ENCODE results near the gene DPYSL4. TPM values are rescaled to one million over a fixed set of nuclear protein-coding genes. Genes with fewer than 3 reads are reported as not detected.

Gene DPYSL4
- polyA plus RNA-seq, 3 donors: 0.08 TPM; not detected in 2

- intact Hi-C loops (cut with micrococcal nuclease): no loop called here
- 94% methylated on average over 19 of the region's 23 CpGs for WGBS (ENCODE audit: insufficient coverage)
- H3K36me3 Mint-ChIP-seq: peaks cover 26 to 28% of the 10 kb centered on the region in 2 donors
Measured at GRCh38 chr10:132209978-132210530, 23.3 kb downstream of the DPYSL4 start.

DNA sequence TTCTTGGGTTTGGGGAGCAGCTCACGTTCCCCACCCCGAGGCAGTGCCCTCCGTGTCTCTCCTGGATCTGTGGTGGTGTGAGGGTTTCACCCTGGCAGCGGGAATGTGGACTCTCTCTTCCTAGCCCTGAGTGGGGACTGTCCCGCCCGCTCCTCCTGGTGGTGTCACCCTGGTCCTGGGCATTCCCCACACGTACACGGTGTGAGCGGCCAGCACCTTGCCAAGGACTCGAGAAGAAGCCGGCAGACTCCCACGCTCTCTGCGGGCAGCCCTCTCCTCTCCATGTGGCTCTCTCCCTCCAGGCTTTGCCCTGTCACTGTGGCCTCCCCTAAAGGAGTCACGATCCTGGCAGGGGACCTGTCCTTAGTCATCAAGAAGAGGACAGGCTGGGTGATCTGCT is 24.0 kb downstream of the DPYSL4 start:
- H3K4me3 Mint-ChIP-seq: no peak overlapping the region
- 99% methylated on average over 12 of the region's 14 CpGs for WGBS (ENCODE audit: insufficient coverage)
- no peaks in the 10 kb centered on the region for H3K4me1 Mint-ChIP-seq
- Histone ChIP-seq H3K9me3 (replicated peaks in 1 of 2; ENCODE audit: control insufficient read depth in 1 of 2, insufficient read depth in 1 of 2, low read length in 2 of 2) (peaks cover 0 to 14% of the 10 kb centered on the region in 2 donors), H3K4me2 (replicated peaks; ENCODE audit: extremely low read depth, low read length, poor library complexity, severe bottlenecking) (no peak overlapping the region), H3K4me1 (ENCODE audit: control insufficient read depth in 1 of 2, insufficient read depth in 2 of 2, low read length in 2 of 2) (no peaks in the 10 kb centered on the region), H3K9ac (ENCODE audit: insufficient read depth, low read length, poor library complexity, severe bottlenecking) (no peak overlapping the region), H3K27ac (ENCODE audit: low read depth in 1 of 2, low read length in 2 of 2) (no peak overlapping the region), H3K36me3 (replicated peaks in 1 of 2; ENCODE audit: control insufficient read depth in 1 of 2, insufficient read depth in 2 of 2, low read length in 2 of 2) (no peaks in the 10 kb centered on the region), H3K4me3 (replicated peaks in 1 of 3; ENCODE audit: low read depth in 2 of 3, low read length in 3 of 3) (no peak overlapping the region), H3K27me3 (ENCODE audit: control insufficient read depth in 2 of 2, insufficient read depth in 2 of 2, low read length in 2 of 2) (no peaks in the 10 kb centered on the region), H3K79me2 (ENCODE audit: insufficient read depth, low read length) (no peaks in the 10 kb centered on the region), H2AFZ (ENCODE audit: insufficient read depth, low read depth, low read length, poor library complexity, severe bottlenecking) (no peak overlapping the region), H4K20me1 (ENCODE audit: insufficient read depth, low read length) (no peaks in the 10 kb centered on the region)
- no peak for DNase-seq
- intact Hi-C loops (cut with micrococcal nuclease): no loop called here
- no peak overlapping the region for H3K27ac Mint-ChIP-seq
- H3K27me3 Mint-ChIP-seq (ENCODE audit: low read depth in 3 of 3): peaks cover 0 to 4% (median 2%) of the 10 kb centered on the region in 3 donors
- TF ChIP-seq, protein P1, sequence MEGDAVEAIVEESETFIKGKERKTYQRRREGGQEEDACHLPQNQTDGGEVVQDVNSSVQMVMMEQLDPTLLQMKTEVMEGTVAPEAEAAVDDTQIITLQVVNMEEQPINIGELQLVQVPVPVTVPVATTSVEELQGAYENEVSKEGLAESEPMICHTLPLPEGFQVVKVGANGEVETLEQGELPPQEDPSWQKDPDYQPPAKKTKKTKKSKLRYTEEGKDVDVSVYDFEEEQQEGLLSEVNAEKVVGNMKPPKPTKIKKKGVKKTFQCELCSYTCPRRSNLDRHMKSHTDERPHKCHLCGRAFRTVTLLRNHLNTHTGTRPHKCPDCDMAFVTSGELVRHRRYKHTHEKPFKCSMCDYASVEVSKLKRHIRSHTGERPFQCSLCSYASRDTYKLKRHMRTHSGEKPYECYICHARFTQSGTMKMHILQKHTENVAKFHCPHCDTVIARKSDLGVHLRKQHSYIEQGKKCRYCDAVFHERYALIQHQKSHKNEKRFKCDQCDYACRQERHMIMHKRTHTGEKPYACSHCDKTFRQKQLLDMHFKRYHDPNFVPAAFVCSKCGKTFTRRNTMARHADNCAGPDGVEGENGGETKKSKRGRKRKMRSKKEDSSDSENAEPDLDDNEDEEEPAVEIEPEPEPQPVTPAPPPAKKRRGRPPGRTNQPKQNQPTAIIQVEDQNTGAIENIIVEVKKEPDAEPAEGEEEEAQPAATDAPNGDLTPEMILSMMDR (IDR thresholded peaks at IDR 0.05): no peak
- H3K36me3 Mint-ChIP-seq: peaks cover 26 to 28% of the 10 kb centered on the region in 2 donors
- peaks cover 11 to 26% (median 14%) of the 10 kb centered on the region in 7 donors for H3K9me3 Mint-ChIP-seq

More at GRCh38 chr10:132209978-132210530, 23.3 kb downstream of the DPYSL4 start:
- H3K27ac ChIP-seq (ENCODE audit: low read depth in 1 of 2, low read length in 2 of 2): no peak overlapping the region
- no peak overlapping the region for H3K27ac Mint-ChIP-seq
- no peaks in the 10 kb centered on the region for H3K79me2 ChIP-seq (ENCODE audit: insufficient read depth, low read length)
- no peak overlapping the region for H3K4me3 Mint-ChIP-seq
- no peak overlapping the region for H2AFZ ChIP-seq (ENCODE audit: insufficient read depth, low read depth, low read length, poor library complexity, severe bottlenecking)
- H3K27me3 Mint-ChIP-seq (ENCODE audit: low read depth in 3 of 3): peaks cover 0 to 4% (median 2%) of the 10 kb centered on the region in 3 donors
- H3K36me3 ChIP-seq (replicated peaks in 1 of 2; ENCODE audit: control insufficient read depth in 1 of 2, insufficient read depth in 2 of 2, low read length in 2 of 2): no peaks in the 10 kb centered on the region
- H3K4me1 ChIP-seq (ENCODE audit: control insufficient read depth in 1 of 2, insufficient read depth in 2 of 2, low read length in 2 of 2): no peaks in the 10 kb centered on the region
- no peaks in the 10 kb centered on the region for H3K27me3 ChIP-seq (ENCODE audit: control insufficient read depth in 2 of 2, insufficient read depth in 2 of 2, low read length in 2 of 2)
- no peak overlapping the region for H3K4me2 ChIP-seq (replicated peaks; ENCODE audit: extremely low read depth, low read length, poor library complexity, severe bottlenecking)
- H3K4me1 Mint-ChIP-seq: no peaks in the 10 kb centered on the region
- no peak overlapping the region for H3K4me3 ChIP-seq (replicated peaks in 1 of 3; ENCODE audit: low read depth in 2 of 3, low read length in 3 of 3)
- H3K9me3 ChIP-seq (replicated peaks in 1 of 2; ENCODE audit: control insufficient read depth in 1 of 2, insufficient read depth in 1 of 2, low read length in 2 of 2): peaks cover 0 to 8% of the 10 kb centered on the region in 2 donors
- H3K9me3 Mint-ChIP-seq: peaks cover 4 to 20% (median 10%) of the 10 kb centered on the region in 7 donors
- no peak for DNase-seq
- TF ChIP-seq, protein P1 (IDR thresholded peaks at IDR 0.05): no peak
- no peaks in the 10 kb centered on the region for H4K20me1 ChIP-seq (ENCODE audit: insufficient read depth, low read length)
- no peak overlapping the region for H3K9ac ChIP-seq (ENCODE audit: insufficient read depth, low read length, poor library complexity, severe bottlenecking)
